Activated T-cell treated with anti-CD3 and anti-CD28 coated beads, Interleukin-2, amount 50 U/mL, for 24 hours (primary cell): ENCODE results near the gene TRDN.

ENCODE experiments used
- DNase-seq: peaks from one replicate; pipeline ENCODE4 v3.0.0-alpha.2; 2020
- H3K27ac Mint-ChIP-seq: 2 replicates; pipeline ENCODE4 v1.8.0; 2020; ENCODE audit warnings: mild to moderate bottlenecking, mixed read lengths
- H3K27me3 Mint-ChIP-seq: 2 replicates; pipeline ENCODE4 v1.8.0; 2020; ENCODE audit warnings: mixed read lengths
- H3K36me3 Mint-ChIP-seq: 2 replicates; pipeline ENCODE4 v1.8.0; 2020; ENCODE audit warnings: low read depth, mixed read lengths
- H3K4me1 Mint-ChIP-seq: 2 replicates; pipeline ENCODE4 v1.8.0; 2020; ENCODE audit warnings: low read depth, mixed read lengths
- H3K4me3 Mint-ChIP-seq: 2 replicates; pipeline ENCODE4 v1.8.0; 2020; ENCODE audit warnings: mild to moderate bottlenecking, moderate library complexity, mixed read lengths
- H3K9me3 Mint-ChIP-seq: 2 replicates; pipeline ENCODE4 v1.8.0; 2020; ENCODE audit warnings: mixed read lengths

The TRDN gene

GRCh38 chr6:123402052-123402451 is 234.7 kb downstream of the TRDN start:
- no peak for DNase-seq
- Mint-ChIP-seq H3K4me3 (no peak overlapping the region), H3K36me3 (no peaks in the 10 kb centered on the region), H3K9me3 (no peaks in the 10 kb centered on the region), H3K27me3 (no peaks in the 10 kb centered on the region), H3K4me1 (no peaks in the 10 kb centered on the region), H3K27ac (no peak overlapping the region)

- no peaks in the 10 kb centered on the region for H3K27me3 Mint-ChIP-seq
- H3K36me3 Mint-ChIP-seq, result no peaks in the 10 kb centered on the region
- no peak for DNase-seq
- H3K9me3 Mint-ChIP-seq, result no peaks in the 10 kb centered on the region
- no peaks in the 10 kb centered on the region for H3K4me1 Mint-ChIP-seq
- no peak overlapping the region for H3K27ac Mint-ChIP-seq
- no peak overlapping the region for H3K4me3 Mint-ChIP-seq
Measured at GRCh38 chr6:123398072-123398471, 238.7 kb downstream of the TRDN start.

- Mint-ChIP-seq H3K36me3 (no peaks in the 10 kb centered on the region), H3K27ac (no peak overlapping the region), H3K9me3 (no peaks in the 10 kb centered on the region), H3K4me1 (no peaks in the 10 kb centered on the region), H3K4me3 (no peak overlapping the region), H3K27me3 (no peaks in the 10 kb centered on the region)
- DNase-seq, result no peak
Measured at GRCh38 chr6:123393331-123393730, 243.4 kb downstream of the TRDN start.

GRCh38 chr6:123383718-123384117 is 253.0 kb downstream of the TRDN start:
- H3K9me3 Mint-ChIP-seq, result no peaks in the 10 kb centered on the region
- H3K27ac Mint-ChIP-seq, result no peak overlapping the region

GRCh38 chr6:123380257-123380656 is 256.5 kb downstream of the TRDN start:
- Mint-ChIP-seq H3K9me3 (no peaks in the 10 kb centered on the region), H3K36me3 (no peaks in the 10 kb centered on the region)
- DNase-seq, result no peak

More at GRCh38 chr6:123383718-123384117, 253.0 kb downstream of the TRDN start:
- Mint-ChIP-seq H3K4me1 (no peaks in the 10 kb centered on the region), H3K27me3 (no peaks in the 10 kb centered on the region), H3K36me3 (no peaks in the 10 kb centered on the region), H3K4me3 (no peak overlapping the region)
- DNase-seq, result no peak

GRCh38 chr6:123372737-123373136 is 264.0 kb downstream of the TRDN start:
- H3K27me3 Mint-ChIP-seq, result no peaks in the 10 kb centered on the region
- no peak for DNase-seq
- no peaks in the 10 kb centered on the region for H3K4me1 Mint-ChIP-seq
- H3K36me3 Mint-ChIP-seq, result no peaks in the 10 kb centered on the region
- no peaks in the 10 kb centered on the region for H3K9me3 Mint-ChIP-seq
- H3K4me3 Mint-ChIP-seq, result no peak overlapping the region
- H3K27ac Mint-ChIP-seq, result no peak overlapping the region

More at GRCh38 chr6:123380257-123380656, 256.5 kb downstream of the TRDN start:
- no peak overlapping the region for H3K27ac Mint-ChIP-seq
- no peaks in the 10 kb centered on the region for H3K4me1 Mint-ChIP-seq
- H3K4me3 Mint-ChIP-seq, result no peak overlapping the region
- H3K27me3 Mint-ChIP-seq, result no peaks in the 10 kb centered on the region

- H3K9me3 Mint-ChIP-seq, result peaks cover 7% of the 10 kb centered on the region
- no peaks in the 10 kb centered on the region for H3K27me3 Mint-ChIP-seq
- H3K36me3 Mint-ChIP-seq, result no peaks in the 10 kb centered on the region
- no peak for DNase-seq
- H3K27ac Mint-ChIP-seq, result no peak overlapping the region
- H3K4me1 Mint-ChIP-seq, result no peaks in the 10 kb centered on the region
- H3K4me3 Mint-ChIP-seq, result no peak overlapping the region
Measured at GRCh38 chr6:123363912-123364311, 272.8 kb downstream of the TRDN start.

- Mint-ChIP-seq H3K27ac (no peak overlapping the region), H3K36me3 (no peaks in the 10 kb centered on the region), H3K9me3 (peaks cover 11% of the 10 kb centered on the region), H3K4me1 (no peaks in the 10 kb centered on the region), H3K4me3 (no peak overlapping the region), H3K27me3 (no peaks in the 10 kb centered on the region)
- DNase-seq, result no peak
Measured at GRCh38 chr6:123360359-123360758, 276.4 kb downstream of the TRDN start.

- H3K9me3 Mint-ChIP-seq, result no peaks in the 10 kb centered on the region
- no peak overlapping the region for H3K27ac Mint-ChIP-seq
- H3K4me1 Mint-ChIP-seq, result no peaks in the 10 kb centered on the region
- no peaks in the 10 kb centered on the region for H3K27me3 Mint-ChIP-seq
- H3K4me3 Mint-ChIP-seq, result no peak overlapping the region
- H3K36me3 Mint-ChIP-seq, result no peaks in the 10 kb centered on the region
- DNase-seq, result no peak
Measured at GRCh38 chr6:123352705-123353104, 284.0 kb downstream of the TRDN start.

- no peak for DNase-seq
- H3K4me1 Mint-ChIP-seq, result no peaks in the 10 kb centered on the region
- no peak overlapping the region for H3K4me3 Mint-ChIP-seq
- H3K27ac Mint-ChIP-seq, result no peak overlapping the region
- H3K36me3 Mint-ChIP-seq, result no peaks in the 10 kb centered on the region
- H3K27me3 Mint-ChIP-seq, result no peaks in the 10 kb centered on the region
- no peaks in the 10 kb centered on the region for H3K9me3 Mint-ChIP-seq
Measured at GRCh38 chr6:123352279-123352678, 284.5 kb downstream of the TRDN start.

- no peaks in the 10 kb centered on the region for H3K36me3 Mint-ChIP-seq
- no peak overlapping the region for H3K27ac Mint-ChIP-seq
- no peak overlapping the region for H3K4me3 Mint-ChIP-seq
- DNase-seq, result no peak
- H3K27me3 Mint-ChIP-seq, result no peaks in the 10 kb centered on the region
- H3K9me3 Mint-ChIP-seq, result no peaks in the 10 kb centered on the region
- no peaks in the 10 kb centered on the region for H3K4me1 Mint-ChIP-seq
Measured at GRCh38 chr6:123343836-123344235, 292.9 kb downstream of the TRDN start.

- H3K36me3 Mint-ChIP-seq, result no peaks in the 10 kb centered on the region
- no peak for DNase-seq
- no peak overlapping the region for H3K4me3 Mint-ChIP-seq
- no peaks in the 10 kb centered on the region for H3K27me3 Mint-ChIP-seq
- H3K27ac Mint-ChIP-seq, result no peak overlapping the region
- no peaks in the 10 kb centered on the region for H3K9me3 Mint-ChIP-seq
- no peaks in the 10 kb centered on the region for H3K4me1 Mint-ChIP-seq
Measured at GRCh38 chr6:123338394-123338793, 298.4 kb downstream of the TRDN start.

- Mint-ChIP-seq H3K4me1 (no peaks in the 10 kb centered on the region), H3K27me3 (no peaks in the 10 kb centered on the region), H3K36me3 (no peaks in the 10 kb centered on the region), H3K4me3 (no peak overlapping the region), H3K27ac (no peak overlapping the region), H3K9me3 (no peaks in the 10 kb centered on the region)
- no peak for DNase-seq
Measured at GRCh38 chr6:123333000-123333756, 303.6 kb downstream of the TRDN start.

GRCh38 chr6:123332070-123332469 is 304.7 kb downstream of the TRDN start:
- no peaks in the 10 kb centered on the region for H3K27me3 Mint-ChIP-seq
- no peak for DNase-seq
- no peak overlapping the region for H3K27ac Mint-ChIP-seq
- no peaks in the 10 kb centered on the region for H3K4me1 Mint-ChIP-seq
- H3K4me3 Mint-ChIP-seq, result no peak overlapping the region
- H3K9me3 Mint-ChIP-seq, result no peaks in the 10 kb centered on the region
- no peaks in the 10 kb centered on the region for H3K36me3 Mint-ChIP-seq

GRCh38 chr6:123329337-123329736 is 307.4 kb downstream of the TRDN start:
- Mint-ChIP-seq H3K27me3 (no peaks in the 10 kb centered on the region), H3K9me3 (no peaks in the 10 kb centered on the region), H3K4me1 (no peaks in the 10 kb centered on the region), H3K36me3 (no peaks in the 10 kb centered on the region), H3K4me3 (no peak overlapping the region), H3K27ac (no peak overlapping the region)
- no peak for DNase-seq
